Left cardiac atrium (tissue), 4 donors: Measurements from ENCODE around the gene PTH1R. TPM values are rescaled to one million over a fixed set of nuclear protein-coding genes. Genes with fewer than 3 reads are reported as not detected.
A peak's percentile ranks its signal among the peaks of the same experiment; 100 is the strongest.

ENCODE experiments used
- ATAC-seq, 2 donors: fragments of 200-7000 bp; cut with Tn5 transposase; one replicate each; pipeline ENCODE4 v1.9.1; 2020; ENCODE audit warnings: mild to moderate bottlenecking in 2 of 2, moderate library complexity in 2 of 2
- DNase-seq: peaks from one replicate; pipeline ENCODE4 v3.0.0-alpha.2; 2020
- intact Hi-C, 2 donors: fragments of 100-400 bp; cut with DNase I; formaldehyde crosslinking; loops; one replicate each; pipeline versions ENCODE4 v1.14.1 to v1.15.1; 2022 to 2023
- total RNA-seq, 2 donors: library from RNA; stranded (reverse); fragmentation: NEBNext Ultra II Directional; extraction: Animal tissue kit (Norgen Biotek cat#: 25700); gene quantifications; one replicate each; pipeline ENCODE4 v1.2.1, GENCODE V29; 2021
- donor health status: DM: no; HTN: yes; CAD: no.
- donor health status: DM: no; HTN: yes; CAD: no; lungs with severe emphysema.
- donor health status: DM: yes; HTN: yes; CAD: no.
- donor health status: Dilated cardiomyopathy.

PTH1R gene
- total RNA-seq, 2 donors from 2014 or later: 5.4 to 10.0 TPM

- intact Hi-C loops: no loop called here
- DNase-seq: peak; percentile 17
- ATAC-seq: no peak
Observed at GRCh38 chr3:46860810-46861604, 16.5 kb upstream of the PTH1R start.

- intact Hi-C loops: no loop called here
- DNase-seq (peak; percentile 41), ATAC-seq (peak; percentile 12 to 16)
Observed at GRCh38 chr3:46861605-46862368, 15.7 kb upstream of the PTH1R start.

GRCh38 chr3:46862369-46863025 is 15.0 kb upstream of the PTH1R start:
- no peak for ATAC-seq
- peak; percentile 18 for DNase-seq
- intact Hi-C loops: no loop called here

- peak; percentile 10 for DNase-seq
- intact Hi-C loops: no loop called here
- no peak for ATAC-seq
Observed at GRCh38 chr3:46863261-46863782, 14.2 kb upstream of the PTH1R start, which contains the start of gene MYL3. TSS of gene MYL3 (minus strand) at chr3:46863444. CDS start at chr3:46863390, 54 bp downstream.

- ATAC-seq (no peak), DNase-seq (peak; percentile 18)
- intact Hi-C loops: no loop called here
Observed at GRCh38 chr3:46864061-46864881, 13.2 kb upstream of the PTH1R start.

GRCh38 chr3:46865031-46865507 is 12.5 kb upstream of the PTH1R start:
- peak; percentile 30 for DNase-seq
- ATAC-seq: peak in 1 of 2 donors; percentile 25
- intact Hi-C loops: no loop called here

GRCh38 chr3:46865546-46865945 is 12.0 kb upstream of the PTH1R start:
- intact Hi-C loops: no loop called here
- DNase-seq: peak; percentile 13
- ATAC-seq: no peak

GRCh38 chr3:46866032-46866595 is 11.4 kb upstream of the PTH1R start:
- ATAC-seq (no peak), DNase-seq (peak; percentile 18)
- intact Hi-C loops: loop anchor here in 1 of 2 donors (2.0 kb wide), 1 partner anchor 29 kb away; no protein-coding TSS in a partner anchor

- intact Hi-C loops: loop anchor here in 1 of 2 donors (2.0 kb wide), 1 partner anchor 28 kb away; no protein-coding TSS in a partner anchor
- ATAC-seq: peak; percentile 41 to 71
- peak; percentile 89 for DNase-seq
Observed at GRCh38 chr3:46866720-46867549, 10.6 kb upstream of the PTH1R start.

GRCh38 chr3:46867550-46867898 is 10.0 kb upstream of the PTH1R start:
- intact Hi-C loops: loop anchor here in 1 of 2 donors (2.0 kb wide), 1 partner anchor 27 kb away; no protein-coding TSS in a partner anchor
- peak; percentile 91 to 95 for ATAC-seq
- peak; percentile 91 for DNase-seq

GRCh38 chr3:46868287-46868686 is 9.2 kb upstream of the PTH1R start:
- DNase-seq (no peak), ATAC-seq (no peak)
- intact Hi-C loops: no loop called here

GRCh38 chr3:46868948-46869347 is 8.6 kb upstream of the PTH1R start:
- intact Hi-C loops: no loop called here
- ATAC-seq (no peak), DNase-seq (no peak)

- intact Hi-C loops: no loop called here
- DNase-seq (no peak), ATAC-seq (no peak)
Observed at GRCh38 chr3:46869440-46869839, 8.1 kb upstream of the PTH1R start.

GRCh38 chr3:46870651-46871050 is 6.9 kb upstream of the PTH1R start:
- DNase-seq (no peak), ATAC-seq (no peak)
- intact Hi-C loops: no loop called here

- ATAC-seq (no peak), DNase-seq (peak; percentile 66)
- intact Hi-C loops: no loop called here
Observed at GRCh38 chr3:46871222-46871621, 6.3 kb upstream of the PTH1R start.

- ATAC-seq (no peak), DNase-seq (no peak)
- intact Hi-C loops: no loop called here
Observed at GRCh38 chr3:46873521-46873920, 4.0 kb upstream of the PTH1R start.

GRCh38 chr3:46874430-46874829 is 3.1 kb upstream of the PTH1R start:
- ATAC-seq (peak in 1 of 2 donors; percentile 54), DNase-seq (no peak)
- intact Hi-C loops: no loop called here
